Hepatocyte (in vitro differentiated cells): Measurements from ENCODE around the gene CASR. TPM values are rescaled to one million over a fixed set of nuclear protein-coding genes. Genes with fewer than 3 reads are reported as not detected.

ENCODE experiments used
- DNase-seq: peaks from one replicate; pipeline ENCODE4 v3.0.0-alpha.2; 2016; ENCODE audit warnings: low spot score
- H2AFZ ChIP-seq: fragments of 200-600 bp; sonication (generic); 2 replicates; pipeline ENCODE4 v1.6.0; 2016; ENCODE audit warnings: antibody characterized with exemption, mild to moderate bottlenecking
- H3K27ac ChIP-seq: fragments of 200-600 bp; sonication (generic); 2 replicates; pipeline ENCODE4 v1.5.1; 2016; ENCODE audit warnings: mild to moderate bottlenecking
- H3K27me3 ChIP-seq: fragments of 200-600 bp; sonication (generic); 2 replicates; pipeline ENCODE4 v1.6.1; 2016
- H3K36me3 ChIP-seq: fragments of 200-600 bp; sonication (generic); replicated peaks from 2 replicates; pipeline ENCODE4 v1.5.1; 2016; ENCODE audit warnings: low read depth; ENCODE audit not compliant: insufficient read depth
- H3K4me1 ChIP-seq: fragments of 200-600 bp; sonication (generic); 2 replicates; pipeline ENCODE4 v1.5.1; 2016; ENCODE audit warnings: mild to moderate bottlenecking, moderate library complexity; ENCODE audit not compliant: insufficient read depth
- H3K4me2 ChIP-seq: fragments of 200-600 bp; sonication (generic); 2 replicates; pipeline ENCODE4 v1.6.0; 2016
- H3K4me3 ChIP-seq: fragments of 200-600 bp; sonication (generic); 2 replicates; pipeline ENCODE4 v1.5.1; 2016; ENCODE audit warnings: mild to moderate bottlenecking
- H3K79me2 ChIP-seq: fragments of 200-600 bp; sonication (generic); 2 replicates; pipeline ENCODE4 v1.6.0; 2017; ENCODE audit warnings: mild to moderate bottlenecking
- H3K9me2 ChIP-seq: fragments of 200-600 bp; sonication (generic); replicated peaks from 2 replicates; pipeline ENCODE4 v1.6.0; 2017; ENCODE audit warnings: mild to moderate bottlenecking; ENCODE audit not compliant: insufficient read depth
- H3K9me3 ChIP-seq: fragments of 200-600 bp; sonication (generic); 2 replicates; pipeline ENCODE4 v1.5.1; 2016; ENCODE audit warnings: low read depth, mild to moderate bottlenecking
- H4K20me1 ChIP-seq: fragments of 200-600 bp; sonication (generic); 2 replicates; pipeline ENCODE4 v1.6.0; 2016; ENCODE audit warnings: mild to moderate bottlenecking; ENCODE audit not compliant: insufficient read depth, poor library complexity, severe bottlenecking
- CTCF ChIP-seq: fragments of 200-600 bp; sonication (generic); IDR thresholded peaks from 2 replicates; pipeline ENCODE4 v1.5.1; 2016; ENCODE audit warnings: antibody characterized with exemption, mild to moderate bottlenecking; ENCODE audit not compliant: poor library complexity
- EZH2 ChIP-seq: fragments of 200-600 bp; sonication (generic); IDR thresholded peaks from 2 replicates; pipeline ENCODE4 v1.6.1; 2016; ENCODE audit warnings: antibody characterized with exemption, mild to moderate bottlenecking, borderline replicate concordance
- EZH2phosphoT487 ChIP-seq: fragments of 200-600 bp; sonication (generic); IDR thresholded peaks from one replicate; pipeline ENCODE4 v1.6.1; 2018; ENCODE audit warnings: antibody characterized with exemption, mild to moderate bottlenecking, low read depth, moderate library complexity; ENCODE audit not compliant: unreplicated experiment, severe bottlenecking
- WGBS: methylation state at CpG from one replicate; pipeline ENCODE4 v1.1.6; 2016; ENCODE audit warnings: low lambda C conversion rate; ENCODE audit errors: missing lambda C conversion rate; 5-methylcytosine and 5-hydroxymethylcytosine counted together
- polyA plus RNA-seq: library from polyadenylated mRNA; unstranded; fragments of >200 nt; fragmentation: Nextera tagmentation; extraction: Ambion mirVana; gene quantifications from 2 replicates; pipeline ENCODE4 v1.2.1, GENCODE V29; 2016
- total RNA-seq: library from RNA; depleted of rRNA; stranded (reverse); fragments of >200 nt; gene quantifications from 2 replicates; pipeline ENCODE4 v1.2.3, GENCODE V29; 2014

Gene CASR
- total and polyA plus RNA-seq, 2 experiments from 2014 or later = 0.18 to 0.37 TPM

DNA sequence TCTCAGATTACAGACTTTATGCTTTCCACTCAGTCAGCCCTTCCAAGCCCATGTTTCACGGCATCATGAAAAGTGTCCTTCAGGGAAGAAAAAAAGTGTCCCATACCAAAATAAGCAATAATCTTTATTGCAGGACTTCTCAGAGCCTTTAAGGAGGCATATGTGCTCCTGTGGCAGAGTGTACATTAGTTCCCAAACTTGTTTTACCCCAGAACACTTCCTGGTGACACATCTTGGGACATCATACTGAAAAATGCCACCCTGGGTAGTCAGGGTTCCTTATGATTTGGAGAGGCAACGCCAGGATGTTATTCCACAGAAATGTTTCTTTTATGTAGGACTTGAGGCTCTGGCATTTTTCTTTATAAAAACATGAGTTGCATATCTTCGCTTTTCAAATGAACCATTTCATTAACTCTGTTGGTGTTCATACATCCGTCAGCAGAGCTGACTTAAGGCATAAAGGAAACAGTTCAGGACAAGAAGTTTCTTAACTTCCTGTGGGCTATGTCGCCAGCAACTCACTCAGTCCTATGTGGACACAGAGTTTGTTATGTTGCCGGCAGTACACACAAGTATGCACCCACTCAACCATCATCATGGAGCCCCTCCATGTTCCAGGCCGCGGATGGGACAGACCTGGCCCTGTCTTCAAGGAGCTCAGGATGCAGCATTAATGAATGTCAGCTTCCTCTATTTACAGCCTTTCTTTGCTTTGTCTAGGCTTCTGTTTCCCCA is 63.8 kb downstream of the CASR start:
- H2AFZ ChIP-seq = no peak overlapping the region
- 83% methylated on average over 8 of the region's 8 CpGs for WGBS
- H3K4me2 ChIP-seq = no peak overlapping the region
- H3K79me2 ChIP-seq = no peaks in the 10 kb centered on the region
- no peaks in the 10 kb centered on the region for H3K36me3 ChIP-seq
- H3K9me3 ChIP-seq = no peaks in the 10 kb centered on the region
- DNase-seq = no peak
- H3K9me2 ChIP-seq = no peaks in the 10 kb centered on the region
- no peak overlapping the region for H3K4me3 ChIP-seq
- TF ChIP-seq CTCF = no peak
- no peak overlapping the region for H3K27ac ChIP-seq
- H3K4me1 ChIP-seq = no peaks in the 10 kb centered on the region
- H4K20me1 ChIP-seq = no peaks in the 10 kb centered on the region
- H3K27me3 ChIP-seq = peaks cover 3% of the 10 kb centered on the region

DNA sequence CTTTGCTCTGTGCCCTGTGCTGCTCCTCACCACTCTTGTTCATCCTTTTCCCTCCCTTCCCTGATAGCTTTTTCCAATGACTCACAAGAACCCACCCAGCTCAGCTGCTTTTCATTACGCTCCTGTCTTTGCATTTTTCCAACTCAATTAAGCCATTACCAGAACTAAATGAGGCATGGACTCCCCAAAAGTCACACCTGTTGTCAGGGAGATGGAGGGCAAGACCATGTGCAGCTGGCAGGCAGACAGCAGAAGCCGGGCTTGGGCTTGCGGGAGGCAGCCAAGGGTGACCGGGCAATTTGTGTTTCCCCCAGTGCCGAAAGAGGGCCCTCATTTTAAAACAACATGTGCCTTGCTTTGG is 64.3 kb downstream of the CASR start:
- no peak for TF ChIP-seq EZH2
- no peak for TF ChIP-seq EZH2phosphoT487
- TF ChIP-seq CTCF = no peak
- no peak for DNase-seq
- Histone ChIP-seq H3K4me2 (no peak overlapping the region), H2AFZ (no peak overlapping the region), H3K9me3 (no peaks in the 10 kb centered on the region), H3K9me2 (no peaks in the 10 kb centered on the region), H4K20me1 (no peaks in the 10 kb centered on the region), H3K36me3 (no peaks in the 10 kb centered on the region), H3K4me1 (no peaks in the 10 kb centered on the region), H3K27ac (no peak overlapping the region), H3K4me3 (no peak overlapping the region), H3K27me3 (peaks cover 3% of the 10 kb centered on the region), H3K79me2 (no peaks in the 10 kb centered on the region)
- WGBS = 95% methylated on average over 5 of the region's 5 CpGs

DNA sequence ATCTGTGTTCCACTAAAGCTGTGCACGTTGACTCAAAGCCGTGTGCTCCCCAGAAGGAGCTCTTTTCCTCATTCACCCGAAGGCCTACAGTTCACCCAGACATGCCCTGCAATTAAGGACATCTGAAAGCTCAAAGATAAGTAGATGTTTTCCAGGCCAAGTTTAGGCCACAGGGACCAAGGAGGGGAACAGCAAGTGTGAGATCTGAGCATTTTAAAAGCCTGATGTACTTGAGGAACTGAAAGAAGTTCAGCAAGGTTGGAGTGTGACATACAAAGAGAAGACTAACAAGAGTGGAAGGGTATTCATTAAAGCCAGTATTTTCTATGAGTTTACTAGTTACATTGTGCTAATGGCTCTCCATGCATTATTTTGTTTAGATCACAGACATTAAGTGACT is 68.0 kb downstream of the CASR start:
- no peaks in the 10 kb centered on the region for H3K9me2 ChIP-seq
- H3K4me3 ChIP-seq = no peak overlapping the region
- no peak for DNase-seq
- no peak overlapping the region for H3K27ac ChIP-seq
- H3K4me1 ChIP-seq = no peaks in the 10 kb centered on the region
- TF ChIP-seq EZH2phosphoT487 (no peak), EZH2 (no peak)
- no peaks in the 10 kb centered on the region for H3K27me3 ChIP-seq
- H3K4me2 ChIP-seq = no peak overlapping the region
- no peaks in the 10 kb centered on the region for H4K20me1 ChIP-seq
- H3K36me3 ChIP-seq = no peaks in the 10 kb centered on the region
- no peak overlapping the region for H2AFZ ChIP-seq
- no peaks in the 10 kb centered on the region for H3K9me3 ChIP-seq
- WGBS = 40% methylated on average over 3 of the region's 3 CpGs
- H3K79me2 ChIP-seq = no peaks in the 10 kb centered on the region

GRCh38 chr3:122253581-122253980 is 70.1 kb downstream of the CASR start:
- H3K27me3 ChIP-seq = no peaks in the 10 kb centered on the region
- H3K4me2 ChIP-seq = no peak overlapping the region
- no peaks in the 10 kb centered on the region for H3K9me2 ChIP-seq
- TF ChIP-seq EZH2 (no peak), EZH2phosphoT487 (no peak), CTCF (no peak)
- H3K4me1 ChIP-seq = no peaks in the 10 kb centered on the region
- no peak overlapping the region for H2AFZ ChIP-seq
- H3K27ac ChIP-seq = no peak overlapping the region
- no peak overlapping the region for H3K4me3 ChIP-seq
- H4K20me1 ChIP-seq = no peaks in the 10 kb centered on the region
- no peaks in the 10 kb centered on the region for H3K79me2 ChIP-seq
- DNase-seq = no peak
- no peaks in the 10 kb centered on the region for H3K36me3 ChIP-seq
- H3K9me3 ChIP-seq = no peaks in the 10 kb centered on the region
- WGBS = 63% methylated on average over 1 of the region's 1 CpG
